Measurements from ENCODE around the gene TMEM40.
"Not testable (repeated sequence)": the region's sequence is repeated elsewhere in the genome, so short reads cannot be mapped to it uniquely, and the experiment has no call there.

Gene TMEM40, protein sequence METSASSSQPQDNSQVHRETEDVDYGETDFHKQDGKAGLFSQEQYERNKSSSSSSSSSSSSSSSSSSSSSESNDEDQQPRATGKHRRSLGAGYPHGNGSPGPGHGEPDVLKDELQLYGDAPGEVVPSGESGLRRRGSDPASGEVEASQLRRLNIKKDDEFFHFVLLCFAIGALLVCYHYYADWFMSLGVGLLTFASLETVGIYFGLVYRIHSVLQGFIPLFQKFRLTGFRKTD

DNA sequence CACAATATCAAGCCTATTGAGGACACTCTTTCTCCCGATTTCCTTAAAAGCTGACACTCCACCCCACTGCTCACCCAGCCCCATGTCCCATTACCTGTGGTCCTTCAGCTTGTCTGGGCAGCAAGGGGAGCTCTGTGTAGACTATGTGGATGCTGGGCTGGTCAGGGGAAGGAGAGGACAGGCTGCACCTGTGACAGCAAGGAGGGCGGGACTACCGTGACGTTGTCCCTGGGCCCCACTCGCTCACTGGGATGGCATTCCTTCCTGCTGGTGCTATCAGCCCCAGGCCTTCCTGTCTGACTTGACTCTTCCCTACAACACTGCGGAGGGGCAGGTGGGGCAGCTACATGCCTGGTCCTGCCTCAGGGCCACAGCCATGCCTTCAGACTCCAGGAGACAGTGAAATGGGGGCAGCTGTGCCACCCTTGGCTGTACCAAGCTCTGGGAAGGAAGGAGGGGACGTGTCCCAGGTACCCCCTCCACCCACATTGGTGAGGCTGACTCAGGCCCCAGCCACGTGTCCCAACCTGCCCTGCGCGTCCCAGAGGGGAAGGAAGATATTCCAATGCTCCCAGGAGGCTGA is at the start of gene TMEM40:
TMEM40 (minus strand) TSS at position 163 of the 583 bp plus-strand sequence. CDS start 9,427 bp downstream, outside the sequence.
- FAIRE-seq = no peak

DNA sequence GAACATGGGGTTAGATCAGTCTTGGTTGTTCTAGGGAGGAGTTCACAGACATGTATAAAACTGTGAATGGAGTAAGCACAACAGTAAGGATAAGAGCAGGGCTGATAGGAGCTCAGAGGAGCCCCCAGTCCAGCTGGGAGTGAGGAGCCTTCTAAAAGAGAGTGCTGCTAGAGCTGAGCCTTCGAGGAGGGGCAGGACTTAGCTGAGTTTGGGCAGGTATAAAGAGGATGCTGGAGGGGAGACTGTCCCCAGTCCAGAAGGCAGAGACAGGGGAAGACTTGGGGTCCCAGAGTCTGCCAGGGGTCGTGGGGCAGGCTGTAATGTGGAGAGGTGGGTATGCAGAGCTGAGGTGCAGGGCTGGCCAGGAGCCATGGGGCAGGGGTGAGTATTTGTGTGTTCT is 49.5 kb upstream of the TMEM40 start:
- FAIRE-seq = no peak

GRCh38 chr3:12807601-12808359 is 48.7 kb upstream of the TMEM40 start:
- no peak for FAIRE-seq

GRCh38 chr3:12807066-12807465 is 48.0 kb upstream of the TMEM40 start:
- no peak for FAIRE-seq

DNA sequence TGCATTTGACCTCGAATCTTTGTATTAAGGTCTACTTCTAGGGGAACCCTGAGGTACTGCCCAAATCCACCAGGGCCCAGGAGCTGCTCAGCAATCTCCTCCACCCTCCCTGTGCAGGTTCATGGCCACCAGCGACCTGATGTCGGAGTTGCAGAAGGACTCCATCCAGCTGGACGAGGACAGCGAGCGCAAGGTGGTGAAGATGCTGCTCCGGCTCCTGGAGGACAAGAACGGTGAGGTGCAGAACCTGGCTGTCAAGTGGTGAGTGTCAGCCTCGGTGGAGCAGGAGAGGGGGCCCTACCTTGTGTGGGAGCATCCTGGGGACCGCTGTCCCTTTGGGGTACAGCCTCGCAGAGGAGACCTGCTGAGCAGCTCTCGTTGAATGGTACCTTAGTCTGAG is 44.3 kb upstream of the TMEM40 start:
- no peak for FAIRE-seq

GRCh38 chr3:12799525-12800440 is 40.7 kb upstream of the TMEM40 start:
- FAIRE-seq = no peak

GRCh38 chr3:12798559-12799179 is 39.6 kb upstream of the TMEM40 start:
- FAIRE-seq = no peak

DNA sequence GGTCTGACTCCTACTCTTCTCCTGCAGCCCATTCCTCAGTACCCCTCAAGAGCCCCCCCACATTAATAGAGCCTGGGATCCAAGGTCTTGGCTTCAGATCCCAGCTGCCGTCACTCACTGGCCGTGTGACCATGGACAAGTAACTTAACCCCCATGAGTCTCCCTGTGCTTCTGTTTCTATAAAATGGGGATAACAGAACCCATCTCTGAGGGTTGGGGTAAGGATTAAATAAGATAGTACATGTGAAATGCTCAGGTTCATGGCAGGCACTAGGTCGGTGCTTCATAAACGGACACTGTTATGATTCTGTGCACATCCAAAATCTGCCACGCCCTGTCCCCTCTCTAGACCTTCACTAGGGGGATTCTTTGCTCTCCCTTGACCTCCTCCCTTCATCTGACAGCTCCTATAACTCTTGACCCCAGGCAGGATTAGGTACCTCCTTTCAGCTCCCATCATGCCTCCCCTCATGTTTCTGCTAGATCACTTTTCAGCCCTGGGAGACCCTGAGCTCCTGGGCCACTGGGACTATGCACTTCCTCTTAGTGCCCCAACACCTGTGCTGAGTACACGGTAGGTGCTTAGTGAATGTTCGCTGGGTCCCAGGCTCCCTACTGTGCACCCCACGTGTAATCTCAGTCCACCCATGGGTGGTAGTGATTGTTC is 39.0 kb upstream of the TMEM40 start:
- FAIRE-seq = no peak

DNA sequence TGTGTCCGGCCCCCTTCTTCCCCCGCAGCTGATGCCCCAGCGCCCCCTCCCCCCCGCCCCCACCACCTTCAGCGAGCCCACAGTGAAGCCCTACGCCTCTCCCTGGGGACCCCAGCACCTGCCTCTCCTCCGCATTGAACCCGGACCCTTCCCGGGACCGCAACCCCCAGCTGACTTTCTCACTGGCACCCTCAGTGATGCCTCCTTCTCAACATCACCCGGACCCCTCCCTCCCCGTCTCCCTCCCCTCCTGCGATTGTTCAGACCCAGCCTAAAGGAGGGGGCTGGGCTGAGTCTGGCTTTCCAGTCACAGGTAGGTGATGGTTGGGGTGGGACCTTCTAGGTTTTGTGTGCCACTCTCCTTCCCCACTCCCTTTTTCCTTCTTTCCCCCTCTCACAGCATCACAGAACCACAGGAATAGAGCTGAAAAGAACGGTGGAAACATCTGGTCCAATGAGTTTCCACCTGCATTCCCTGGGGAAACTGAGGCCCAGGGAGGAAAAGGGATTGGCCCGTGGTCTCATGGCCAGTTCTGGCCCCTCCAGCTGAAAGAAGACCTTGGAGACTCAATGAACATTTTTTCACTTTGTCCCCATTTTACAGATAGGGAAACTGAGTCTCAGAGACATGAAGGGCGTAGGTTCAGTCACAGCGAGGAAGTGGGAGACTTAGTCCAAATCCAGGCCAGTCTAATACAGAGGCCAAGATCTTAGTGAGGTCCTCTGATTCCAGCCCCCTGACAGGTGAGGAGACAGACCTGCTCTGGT is 38.2 kb upstream of the TMEM40 start:
- FAIRE-seq = no peak

- FAIRE-seq = no peak
Observed at GRCh38 chr3:12796171-12797123, 37.4 kb upstream of the TMEM40 start, which contains the start of gene CAND2. CAND2 (plus strand) TSS chr3:12796680; CDS start chr3:12796721, 41 bp downstream.

- no peak for FAIRE-seq
Observed at GRCh38 chr3:12793701-12794100, 34.6 kb upstream of the TMEM40 start.

DNA sequence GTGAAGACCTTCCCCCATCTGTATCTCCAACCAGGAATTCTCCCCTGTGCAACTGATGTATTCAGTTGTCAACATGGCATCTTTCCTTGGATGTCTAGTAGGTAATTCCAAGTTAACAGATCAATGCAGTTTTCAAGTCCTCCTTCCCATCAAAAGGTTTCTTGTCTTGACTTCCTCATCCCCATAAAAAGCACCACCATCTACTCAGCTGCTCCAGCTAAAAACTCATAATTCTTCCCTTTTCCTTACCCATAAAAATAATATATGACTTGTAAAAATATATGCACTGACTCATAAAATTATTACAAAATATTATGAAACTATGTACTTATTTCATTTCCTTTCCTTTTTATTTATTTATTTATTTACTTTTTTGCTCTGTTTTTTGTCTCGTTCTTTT is 32.4 kb upstream of the TMEM40 start:
- FAIRE-seq = no peak

GRCh38 chr3:12787967-12788690 is 29.1 kb upstream of the TMEM40 start:
- not testable (repeated sequence) for FAIRE-seq

GRCh38 chr3:12787346-12787745 is 28.3 kb upstream of the TMEM40 start:
- FAIRE-seq = not testable (repeated sequence)

DNA sequence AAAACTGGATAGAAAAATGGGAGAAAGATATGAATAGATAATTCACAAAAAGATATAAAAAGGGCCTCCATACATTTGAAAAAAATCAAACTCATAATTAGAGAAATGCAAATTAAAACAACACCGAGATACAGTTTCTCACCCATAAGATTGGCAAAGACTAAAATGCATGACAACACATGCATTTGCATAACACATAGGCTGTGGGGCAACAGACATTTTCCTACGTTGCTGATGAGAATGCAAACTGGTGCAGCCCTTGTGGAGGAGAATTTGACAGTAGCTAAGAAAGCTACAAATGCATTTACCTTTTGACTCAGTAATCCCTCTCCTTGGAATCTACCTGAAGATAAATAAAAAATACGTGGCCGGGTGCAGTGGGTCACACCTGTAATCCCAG is 26.0 kb upstream of the TMEM40 start:
- FAIRE-seq = no peak

DNA sequence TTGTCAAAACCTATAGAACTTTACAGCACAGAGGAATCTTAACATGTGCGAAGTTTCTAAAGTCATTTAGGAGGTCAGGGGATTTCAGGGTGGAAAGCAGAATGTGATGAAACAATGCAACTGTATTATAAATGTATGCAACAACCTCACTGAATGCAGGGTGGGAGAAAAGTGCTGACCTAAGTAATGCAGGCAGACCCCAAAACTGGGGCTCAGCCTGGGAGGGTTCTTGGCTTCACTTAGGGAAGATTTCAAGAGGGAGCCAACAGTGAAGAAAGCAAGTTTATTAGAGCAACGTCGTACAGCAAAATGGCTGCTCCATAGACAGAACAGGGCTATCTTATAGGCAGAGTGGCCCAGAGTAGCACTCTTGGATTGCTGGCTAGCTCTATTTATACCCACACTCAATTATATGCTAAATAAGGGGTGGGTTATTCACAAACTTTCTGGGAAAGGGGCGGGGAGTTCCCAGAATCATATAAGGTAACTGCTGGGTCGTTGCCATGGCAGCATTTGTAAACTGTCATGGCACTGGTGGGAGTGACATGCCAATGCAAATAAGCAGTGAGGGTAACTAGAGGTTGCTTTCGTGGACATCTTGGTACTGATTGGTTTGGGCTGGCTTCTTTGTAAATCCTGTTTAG is 23.2 kb upstream of the TMEM40 start:
- no peak for FAIRE-seq

- FAIRE-seq = no peak
Observed at GRCh38 chr3:12780751-12781150, 21.7 kb upstream of the TMEM40 start.

GRCh38 chr3:12777171-12777570 is 18.1 kb upstream of the TMEM40 start:
- FAIRE-seq = no peak
